PC-9 (cell line): ENCODE measurements around the gene SERINC4. TPM values are rescaled to one million over a fixed set of nuclear protein-coding genes. Genes with fewer than 3 reads are reported as not detected.
"Not testable (repeated sequence)": the region's sequence is repeated elsewhere in the genome, so short reads cannot be mapped to it uniquely, and the experiment has no call there.

Experiments used
- BruUV-seq: library from RNA; stranded (reverse); fragments of 400-500 nt; replicated peaks from 2 replicates; lab custom pipeline; 2021; lab: Mats Ljungman, UMichigan
- CTCF ChIA-PET: fragments of 300-600 bp; sonication (Branson Sonifier 250); formaldehyde crosslinking; loops from one replicate; lab custom pipeline; 2022; ENCODE audit warnings: antibody characterized with exemption; lab: Charles Lee
- POLR2A ChIA-PET: fragments of 300-600 bp; sonication (Branson Sonifier 250); formaldehyde crosslinking; loops from one replicate; lab custom pipeline; 2022; ENCODE audit warnings: antibody characterized with exemption; ENCODE audit not compliant: unreplicated experiment; lab: Charles Lee
- DNase-seq, 2 experiments: peaks; one replicate each; pipeline versions ENCODE4 v3.0.0 to v3.0.0-alpha.2; 2015 to 2022; ENCODE audit warnings: mixed read lengths in 1 of 2
- H2AFZ ChIP-seq: fragments of 200-600 bp; sonication (generic); 2 replicates; pipeline ENCODE4 v1.8.1; 2017; ENCODE audit warnings: antibody characterized with exemption
- H3F3A ChIP-seq: fragments of 200-600 bp; sonication (generic); 2 replicates; pipeline ENCODE4 v1.8.1; 2017; ENCODE audit warnings: antibody characterized with exemption, mild to moderate bottlenecking, low read depth; ENCODE audit not compliant: insufficient read depth
- H3K27ac ChIP-seq: fragments of 200-600 bp; sonication (generic); 2 replicates; pipeline ENCODE4 v1.6.1; 2016; ENCODE audit warnings: mixed run types
- H3K27me3 ChIP-seq: fragments of 200-600 bp; sonication (generic); 2 replicates; pipeline ENCODE4 v1.6.1; 2016; ENCODE audit warnings: low read depth, mixed run types; ENCODE audit not compliant: insufficient read depth
- H3K36me3 ChIP-seq: fragments of 200-600 bp; sonication (generic); 2 replicates; pipeline ENCODE4 v1.6.1; 2016; ENCODE audit warnings: low read depth, mixed run types
- H3K4me1 ChIP-seq: fragments of 200-600 bp; sonication (generic); replicated peaks from 2 replicates; pipeline ENCODE4 v1.6.1; 2016; ENCODE audit warnings: mixed run types; ENCODE audit not compliant: insufficient read depth
- H3K4me2 ChIP-seq: fragments of 200-600 bp; sonication (generic); 2 replicates; pipeline ENCODE4 v1.6.1; 2017; ENCODE audit warnings: mixed run types
- H3K4me3 ChIP-seq: fragments of 200-600 bp; sonication (generic); 2 replicates; pipeline ENCODE4 v1.6.1; 2016; ENCODE audit warnings: mixed run types
- H3K79me2 ChIP-seq: fragments of 200-600 bp; sonication (generic); 2 replicates; pipeline ENCODE4 v1.6.1; 2017; ENCODE audit warnings: low read depth, mixed run types
- H3K9me2 ChIP-seq: fragments of 200-600 bp; sonication (generic); 2 replicates; pipeline ENCODE4 v1.8.1; 2017; ENCODE audit warnings: mild to moderate bottlenecking; ENCODE audit not compliant: insufficient read depth
- H3K9me3 ChIP-seq: fragments of 200-600 bp; sonication (generic); 2 replicates; pipeline ENCODE4 v1.8.1; 2016; ENCODE audit warnings: low read depth; ENCODE audit not compliant: insufficient read depth
- H4K20me1 ChIP-seq: fragments of 200-600 bp; sonication (generic); 2 replicates; pipeline ENCODE4 v1.8.1; 2017; ENCODE audit not compliant: insufficient read depth
- EZH2 ChIP-seq: fragments of 200-600 bp; sonication (generic); IDR thresholded peaks from 2 replicates; pipeline ENCODE4 v1.8.0; 2017; ENCODE audit warnings: antibody characterized with exemption, low read depth
- intact Hi-C: fragments of 100-400 bp; cut with micrococcal nuclease; formaldehyde crosslinking; loops from one replicate; pipeline ENCODE4 v1.10.0; 2022; ENCODE audit not compliant: unreplicated experiment
- total RNA-seq: library from RNA; stranded (reverse); gene quantifications from 2 replicates; pipeline ENCODE4 v1.2.3, GENCODE V29; 2021
- TF ChIP-seq, protein P1 (sequence below): fragments of 200-600 bp; sonication (generic); conservative IDR thresholded peaks from 2 replicates; pipeline ENCODE4 v1.6.1; 2017; ENCODE audit warnings: mixed run types, antibody characterized with exemption, mild to moderate bottlenecking, moderate library complexity

SERINC4 gene
- total RNA-seq, 1 experiment from 2014 or later, result 0.46 TPM

- H3K4me2 ChIP-seq, H4K20me1 ChIP-seq, H3K27ac ChIP-seq, CTCF ChIA-PET, H3K4me3 ChIP-seq, BruUV-seq, H3K9me3 ChIP-seq, H2AFZ ChIP-seq, POLR2A ChIA-PET, DNase-seq, H3K27me3 ChIP-seq, H3K9me2 ChIP-seq, H3K79me2 ChIP-seq, H3K36me3 ChIP-seq: not testable (repeated sequence)
- Histone ChIP-seq H3F3A (peaks cover 13% of the 10 kb centered on the region; the same call in 1 of the 2 replicates), H3K4me1 (peaks cover 19% of the 10 kb centered on the region)
- intact Hi-C loops, result loop anchor here (10.0 kb wide), 1 partner anchor 55 kb away; the partner anchor contains the start of gene ELL3
These were observed 30.0 kb upstream of the SERINC4 start for GRCh38 chr15:43829951-43830540.

GRCh38 chr15:43828061-43828657, 28.1 kb upstream of the SERINC4 start:
- Histone ChIP-seq H3K36me3 (no peaks in the 10 kb centered on the region), H3F3A (peaks cover 13% of the 10 kb centered on the region; the same call in 1 of the 2 replicates), H3K4me2 (peak overlapping the region; percentile 89), H3K27ac (no peak overlapping the region), H2AFZ (no peak overlapping the region), H3K9me3 (no peaks in the 10 kb centered on the region), H3K27me3 (no peaks in the 10 kb centered on the region), H3K4me1 (peaks cover 25% of the 10 kb centered on the region), H3K79me2 (peaks cover 12% of the 10 kb centered on the region), H4K20me1 (no peaks in the 10 kb centered on the region), H3K4me3 (no peak overlapping the region), H3K9me2 (no peaks in the 10 kb centered on the region)
- intact Hi-C loops, result loop anchor here (10.0 kb wide), 1 partner anchor 53 kb away; the partner anchor contains the start of gene ELL3
- POLR2A ChIA-PET, result interaction anchor here (0.5 kb wide), 1 partner anchor 12 kb away, joined by 3 read pairs; no protein-coding TSS in a partner anchor
- DNase-seq, result no peak
- BruUV-seq, result TSS peak; percentile 15
- TF ChIP-seq, protein P1, sequence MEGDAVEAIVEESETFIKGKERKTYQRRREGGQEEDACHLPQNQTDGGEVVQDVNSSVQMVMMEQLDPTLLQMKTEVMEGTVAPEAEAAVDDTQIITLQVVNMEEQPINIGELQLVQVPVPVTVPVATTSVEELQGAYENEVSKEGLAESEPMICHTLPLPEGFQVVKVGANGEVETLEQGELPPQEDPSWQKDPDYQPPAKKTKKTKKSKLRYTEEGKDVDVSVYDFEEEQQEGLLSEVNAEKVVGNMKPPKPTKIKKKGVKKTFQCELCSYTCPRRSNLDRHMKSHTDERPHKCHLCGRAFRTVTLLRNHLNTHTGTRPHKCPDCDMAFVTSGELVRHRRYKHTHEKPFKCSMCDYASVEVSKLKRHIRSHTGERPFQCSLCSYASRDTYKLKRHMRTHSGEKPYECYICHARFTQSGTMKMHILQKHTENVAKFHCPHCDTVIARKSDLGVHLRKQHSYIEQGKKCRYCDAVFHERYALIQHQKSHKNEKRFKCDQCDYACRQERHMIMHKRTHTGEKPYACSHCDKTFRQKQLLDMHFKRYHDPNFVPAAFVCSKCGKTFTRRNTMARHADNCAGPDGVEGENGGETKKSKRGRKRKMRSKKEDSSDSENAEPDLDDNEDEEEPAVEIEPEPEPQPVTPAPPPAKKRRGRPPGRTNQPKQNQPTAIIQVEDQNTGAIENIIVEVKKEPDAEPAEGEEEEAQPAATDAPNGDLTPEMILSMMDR, result no peak
- no peak for TF ChIP-seq EZH2
- CTCF ChIA-PET, result interaction anchor here (0.6 kb wide), 1 partner anchor 39 kb away, joined by 3 read pairs; no protein-coding TSS in a partner anchor

DNA sequence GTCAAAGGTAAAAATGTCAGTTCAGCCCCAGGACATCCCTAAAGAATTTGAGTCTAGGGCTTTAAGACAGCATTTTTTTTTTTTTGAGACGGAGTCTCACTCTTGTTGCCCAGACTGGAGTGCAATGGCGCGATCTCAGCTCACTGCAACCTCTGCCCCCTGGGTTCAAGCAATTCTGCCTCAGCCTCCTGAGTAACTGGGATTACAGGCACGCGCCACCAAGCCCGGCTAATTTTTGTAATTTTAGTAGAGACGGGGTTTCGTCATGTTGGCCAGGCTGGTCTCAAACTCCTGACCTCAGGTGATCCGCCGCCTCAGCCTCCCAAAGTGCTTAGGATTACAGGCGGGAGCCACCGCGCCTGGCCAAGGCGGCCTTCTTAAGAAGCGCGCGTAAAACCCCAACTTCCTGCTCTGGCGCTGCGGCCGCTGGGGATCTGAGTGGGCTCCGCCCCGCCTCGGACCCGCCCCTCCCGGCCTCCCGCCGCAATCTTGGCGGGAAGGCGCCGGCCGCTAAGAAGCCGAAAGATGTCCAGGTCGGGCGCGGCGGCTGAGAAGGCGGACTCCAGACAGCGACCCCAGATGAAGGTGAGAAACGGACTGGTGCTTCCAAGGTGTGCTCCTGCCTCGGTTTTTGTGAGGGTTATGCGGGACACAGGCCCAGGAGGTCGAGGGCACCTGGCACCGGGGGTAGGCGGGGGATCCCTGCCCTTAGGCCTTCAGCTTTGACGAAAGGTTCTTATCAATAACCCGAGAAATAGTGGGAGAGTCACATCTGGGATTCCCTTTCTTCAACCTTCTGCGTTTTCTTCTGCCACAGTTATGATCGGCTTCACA, 26.7 kb upstream of the SERINC4 start, which contains the start of gene WDR76:
WDR76 (plus strand) TSS at position 495 of the 834 bp plus-strand sequence; CDS start at position 526, 31 bp downstream.
- Histone ChIP-seq H3F3A (peaks cover 13% of the 10 kb centered on the region; the same call in 1 of the 2 replicates), H3K79me2 (peaks cover 24% of the 10 kb centered on the region), H3K9me2 (no peaks in the 10 kb centered on the region), H3K27ac (peak within 1 kb of the TSS; percentile 50; the same call in 1 of the 2 replicates), H3K4me2 (peak within 1 kb of the TSS; percentile 89), H3K4me3 (peak within 1 kb of the TSS; percentile 62), H3K36me3 (no peaks in the 10 kb centered on the region), H3K4me1 (peaks cover 28% of the 10 kb centered on the region), H3K27me3 (no peaks in the 10 kb centered on the region), H3K9me3 (no peaks in the 10 kb centered on the region), H4K20me1 (no peaks in the 10 kb centered on the region), H2AFZ (peak within 1 kb of the TSS; percentile 94)
- intact Hi-C loops, result loop anchor here (10.0 kb wide), 1 partner anchor 52 kb away; the partner anchor contains the start of gene ELL3
- DNase-seq, result peak; percentile 64 to 75
- CTCF ChIA-PET, result no interaction called here
- no TSS peak for BruUV-seq
- POLR2A ChIA-PET, result no interaction called here
- TF ChIP-seq, protein P1, result no peak
- TF ChIP-seq EZH2, result no peak
